HepG2 (cell line): ENCODE measurements around the gene BLMH. TPM values are rescaled to one million over a fixed set of nuclear protein-coding genes. Genes with fewer than 3 reads are reported as not detected.

ENCODE experiments used
- CEBPG ChIP-seq: IDR thresholded peaks from 2 replicates; pipeline ENCODE4 v1.6.1; 2016
- FIP1L1 ChIP-seq: fragments of 200-400 bp; formaldehyde crosslinking; IDR thresholded peaks from 2 replicates; pipeline ENCODE4 v1.6.1; 2018; ENCODE audit warnings: low read depth, mild to moderate bottlenecking, low read length, moderate library complexity, borderline replicate concordance; ENCODE audit not compliant: insufficient read depth
- FOSL1 ChIP-seq: sonication (generic); formaldehyde crosslinking; IDR thresholded peaks from 2 replicates; pipeline ENCODE4 v1.9.0; 2021; ENCODE audit warnings: missing genetic modification reagents, borderline replicate concordance
- FOXP4 ChIP-seq: sonication (generic); formaldehyde crosslinking; IDR thresholded peaks from 2 replicates; pipeline ENCODE4 v1.4.0; 2020; ENCODE audit warnings: missing genetic modification reagents
- HNRNPL ChIP-seq: fragments of 200-400 bp; formaldehyde crosslinking; IDR thresholded peaks from 2 replicates; pipeline ENCODE4 v1.6.1; 2017; ENCODE audit warnings: mild to moderate bottlenecking, low read depth, low read length
- SALL1 ChIP-seq: sonication (generic); formaldehyde crosslinking; IDR thresholded peaks from 2 replicates; pipeline ENCODE4 v1.8.0; 2022; ENCODE audit warnings: mild to moderate bottlenecking, missing genetic modification reagents
- ZNF136 ChIP-seq: sonication (generic); formaldehyde crosslinking; IDR thresholded peaks from 2 replicates; pipeline ENCODE4 v1.8.1; 2022; ENCODE audit warnings: low read depth, mild to moderate bottlenecking, moderate library complexity, missing genetic modification reagents
- ZNF710 ChIP-seq: sonication (generic); formaldehyde crosslinking; IDR thresholded peaks from 2 replicates; pipeline ENCODE4 v1.5.0; 2020; ENCODE audit warnings: mild to moderate bottlenecking, missing genetic modification reagents, borderline replicate concordance
- polyA plus RNA-seq, 8 experiments: library from polyadenylated mRNA; depleted of rRNA in 3 of 8; stranded (reverse) in 7 of 8; unstranded in 1 of 8; fragments of >200 nt; fragmentation: Illumina TruSeq in 4 of 8; extraction: Trizol in 4 of 8; gene quantifications; 2 replicates each; pipeline versions ENCODE4 v1.2.1 to v1.2.3, GENCODE V29; 2011 to 2016; ENCODE audit warnings: low read depth in 4 of 8, missing spikeins in 1 of 8, mixed read lengths in 1 of 8; ENCODE audit not compliant: insufficient read depth in 1 of 8
- total RNA-seq, 5 experiments: library from RNA; depleted of rRNA; stranded (reverse); fragments of >200 nt; fragmentation: Illumina TruSeq; extraction: Trizol; gene quantifications; 2 replicates each; pipeline ENCODE4 v1.2.3, GENCODE V29; 2016; ENCODE audit warnings: low read depth in 1 of 5
- TF ChIP-seq, protein P1 (sequence below): sonication (generic); formaldehyde crosslinking; IDR thresholded peaks from 2 replicates; pipeline ENCODE4 v1.5.1; 2020; ENCODE audit warnings: mild to moderate bottlenecking, missing genetic modification reagents, moderate library complexity
- TF ChIP-seq, protein P2 (sequence below): IDR thresholded peaks from 2 replicates; pipeline ENCODE4 v1.6.1; 2012; ENCODE audit warnings: inconsistent platforms
- TF ChIP-seq, protein P3 (sequence below): sonication (generic); formaldehyde crosslinking; IDR thresholded peaks from 2 replicates; pipeline ENCODE4 v1.4.0; 2020; ENCODE audit warnings: missing genetic modification reagents, borderline replicate concordance
- TF ChIP-seq, protein P4 (sequence below): IDR thresholded peaks from 2 replicates; pipeline ENCODE4 v1.6.1; 2018; ENCODE audit warnings: missing genetic modification reagents
- TF ChIP-seq, protein P5 (sequence below): sonication (generic); formaldehyde crosslinking; IDR thresholded peaks from 2 replicates; pipeline ENCODE4 v1.8.0; 2022; ENCODE audit warnings: missing genetic modification reagents, mild to moderate bottlenecking, borderline replicate concordance

Gene BLMH
- total and polyA plus RNA-seq, 2 of the 13 experiments (the other 11 are each of a cell fraction or from before 2014, with no cell fraction given): 12.1 to 41.0 TPM

DNA sequence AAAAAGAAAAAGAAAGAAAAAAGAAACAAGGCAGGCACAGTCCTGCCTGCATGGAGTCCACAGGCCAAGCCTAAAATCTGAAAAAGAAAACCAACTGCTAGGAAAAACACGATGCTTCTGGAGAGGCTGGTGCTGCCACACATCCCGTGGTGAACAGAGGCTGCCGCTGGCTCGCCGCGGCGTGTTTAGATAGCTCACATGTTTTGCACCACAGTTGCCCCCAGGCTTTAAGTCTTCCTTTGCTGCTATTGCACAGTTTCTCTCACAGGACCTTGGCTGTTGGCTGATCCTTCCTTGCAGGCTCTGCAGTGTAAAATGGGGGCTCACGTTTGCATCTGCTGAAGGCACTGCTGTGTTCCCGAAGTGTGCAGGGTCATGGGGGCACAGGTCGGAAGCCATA lies 64.9 kb downstream of the BLMH start (continued):
- TF ChIP-seq, protein P1, sequence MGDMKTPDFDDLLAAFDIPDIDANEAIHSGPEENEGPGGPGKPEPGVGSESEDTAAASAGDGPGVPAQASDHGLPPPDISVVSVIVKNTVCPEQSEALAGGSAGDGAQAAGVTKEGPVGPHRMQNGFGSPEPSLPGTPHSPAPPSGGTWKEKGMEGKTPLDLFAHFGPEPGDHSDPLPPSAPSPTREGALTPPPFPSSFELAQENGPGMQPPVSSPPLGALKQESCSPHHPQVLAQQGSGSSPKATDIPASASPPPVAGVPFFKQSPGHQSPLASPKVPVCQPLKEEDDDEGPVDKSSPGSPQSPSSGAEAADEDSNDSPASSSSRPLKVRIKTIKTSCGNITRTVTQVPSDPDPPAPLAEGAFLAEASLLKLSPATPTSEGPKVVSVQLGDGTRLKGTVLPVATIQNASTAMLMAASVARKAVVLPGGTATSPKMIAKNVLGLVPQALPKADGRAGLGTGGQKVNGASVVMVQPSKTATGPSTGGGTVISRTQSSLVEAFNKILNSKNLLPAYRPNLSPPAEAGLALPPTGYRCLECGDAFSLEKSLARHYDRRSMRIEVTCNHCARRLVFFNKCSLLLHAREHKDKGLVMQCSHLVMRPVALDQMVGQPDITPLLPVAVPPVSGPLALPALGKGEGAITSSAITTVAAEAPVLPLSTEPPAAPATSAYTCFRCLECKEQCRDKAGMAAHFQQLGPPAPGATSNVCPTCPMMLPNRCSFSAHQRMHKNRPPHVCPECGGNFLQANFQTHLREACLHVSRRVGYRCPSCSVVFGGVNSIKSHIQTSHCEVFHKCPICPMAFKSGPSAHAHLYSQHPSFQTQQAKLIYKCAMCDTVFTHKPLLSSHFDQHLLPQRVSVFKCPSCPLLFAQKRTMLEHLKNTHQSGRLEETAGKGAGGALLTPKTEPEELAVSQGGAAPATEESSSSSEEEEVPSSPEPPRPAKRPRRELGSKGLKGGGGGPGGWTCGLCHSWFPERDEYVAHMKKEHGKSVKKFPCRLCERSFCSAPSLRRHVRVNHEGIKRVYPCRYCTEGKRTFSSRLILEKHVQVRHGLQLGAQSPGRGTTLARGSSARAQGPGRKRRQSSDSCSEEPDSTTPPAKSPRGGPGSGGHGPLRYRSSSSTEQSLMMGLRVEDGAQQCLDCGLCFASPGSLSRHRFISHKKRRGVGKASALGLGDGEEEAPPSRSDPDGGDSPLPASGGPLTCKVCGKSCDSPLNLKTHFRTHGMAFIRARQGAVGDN (CRISPR knock-in tag): peak; percentile 41; the same call in 1 of the 2 replicates
- TF ChIP-seq HNRNPL (no peak), FOSL1 (no peak), ZNF710 (0 out of 2 replicates have a peak, but pooled peaks have one; percentile 29), SALL1 (CRISPR knock-in tag) (0 out of 2 replicates have a peak, but pooled peaks have one; percentile 14), CEBPG (CRISPR knock-in tag) (peak; percentile 7; the same call in 1 of the 2 replicates), ZNF136 (CRISPR knock-in tag) (no peak), FIP1L1 (no peak), FOXP4 (peak; percentile 27; the same call in 1 of the 2 replicates)
- TF ChIP-seq, protein P2, sequence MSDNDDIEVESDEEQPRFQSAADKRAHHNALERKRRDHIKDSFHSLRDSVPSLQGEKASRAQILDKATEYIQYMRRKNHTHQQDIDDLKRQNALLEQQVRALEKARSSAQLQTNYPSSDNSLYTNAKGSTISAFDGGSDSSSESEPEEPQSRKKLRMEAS: peak; percentile 50
- TF ChIP-seq, protein P3, sequence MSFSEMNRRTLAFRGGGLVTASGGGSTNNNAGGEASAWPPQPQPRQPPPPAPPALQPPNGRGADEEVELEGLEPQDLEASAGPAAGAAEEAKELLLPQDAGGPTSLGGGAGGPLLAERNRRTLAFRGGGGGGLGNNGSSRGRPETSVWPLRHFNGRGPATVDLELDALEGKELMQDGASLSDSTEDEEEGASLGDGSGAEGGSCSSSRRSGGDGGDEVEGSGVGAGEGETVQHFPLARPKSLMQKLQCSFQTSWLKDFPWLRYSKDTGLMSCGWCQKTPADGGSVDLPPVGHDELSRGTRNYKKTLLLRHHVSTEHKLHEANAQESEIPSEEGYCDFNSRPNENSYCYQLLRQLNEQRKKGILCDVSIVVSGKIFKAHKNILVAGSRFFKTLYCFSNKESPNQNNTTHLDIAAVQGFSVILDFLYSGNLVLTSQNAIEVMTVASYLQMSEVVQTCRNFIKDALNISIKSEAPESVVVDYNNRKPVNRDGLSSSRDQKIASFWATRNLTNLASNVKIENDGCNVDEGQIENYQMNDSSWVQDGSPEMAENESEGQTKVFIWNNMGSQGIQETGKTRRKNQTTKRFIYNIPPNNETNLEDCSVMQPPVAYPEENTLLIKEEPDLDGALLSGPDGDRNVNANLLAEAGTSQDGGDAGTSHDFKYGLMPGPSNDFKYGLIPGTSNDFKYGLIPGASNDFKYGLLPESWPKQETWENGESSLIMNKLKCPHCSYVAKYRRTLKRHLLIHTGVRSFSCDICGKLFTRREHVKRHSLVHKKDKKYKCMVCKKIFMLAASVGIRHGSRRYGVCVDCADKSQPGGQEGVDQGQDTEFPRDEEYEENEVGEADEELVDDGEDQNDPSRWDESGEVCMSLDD: no peak
- TF ChIP-seq, protein P4, sequence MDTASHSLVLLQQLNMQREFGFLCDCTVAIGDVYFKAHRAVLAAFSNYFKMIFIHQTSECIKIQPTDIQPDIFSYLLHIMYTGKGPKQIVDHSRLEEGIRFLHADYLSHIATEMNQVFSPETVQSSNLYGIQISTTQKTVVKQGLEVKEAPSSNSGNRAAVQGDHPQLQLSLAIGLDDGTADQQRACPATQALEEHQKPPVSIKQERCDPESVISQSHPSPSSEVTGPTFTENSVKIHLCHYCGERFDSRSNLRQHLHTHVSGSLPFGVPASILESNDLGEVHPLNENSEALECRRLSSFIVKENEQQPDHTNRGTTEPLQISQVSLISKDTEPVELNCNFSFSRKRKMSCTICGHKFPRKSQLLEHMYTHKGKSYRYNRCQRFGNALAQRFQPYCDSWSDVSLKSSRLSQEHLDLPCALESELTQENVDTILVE (CRISPR knock-in tag): peak; percentile 36; the same call in 1 of the 2 replicates
- TF ChIP-seq, protein P5, sequence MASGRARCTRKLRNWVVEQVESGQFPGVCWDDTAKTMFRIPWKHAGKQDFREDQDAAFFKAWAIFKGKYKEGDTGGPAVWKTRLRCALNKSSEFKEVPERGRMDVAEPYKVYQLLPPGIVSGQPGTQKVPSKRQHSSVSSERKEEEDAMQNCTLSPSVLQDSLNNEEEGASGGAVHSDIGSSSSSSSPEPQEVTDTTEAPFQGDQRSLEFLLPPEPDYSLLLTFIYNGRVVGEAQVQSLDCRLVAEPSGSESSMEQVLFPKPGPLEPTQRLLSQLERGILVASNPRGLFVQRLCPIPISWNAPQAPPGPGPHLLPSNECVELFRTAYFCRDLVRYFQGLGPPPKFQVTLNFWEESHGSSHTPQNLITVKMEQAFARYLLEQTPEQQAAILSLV (CRISPR knock-in tag): 0 out of 2 replicates have a peak, but pooled peaks have one; percentile 28
